ENCODE results near the gene NPIPA7.
"Not testable (repeated sequence)": the region's sequence is repeated elsewhere in the genome, so short reads cannot be mapped to it uniquely, and the experiment has no call there.

Gene NPIPA7

DNA sequence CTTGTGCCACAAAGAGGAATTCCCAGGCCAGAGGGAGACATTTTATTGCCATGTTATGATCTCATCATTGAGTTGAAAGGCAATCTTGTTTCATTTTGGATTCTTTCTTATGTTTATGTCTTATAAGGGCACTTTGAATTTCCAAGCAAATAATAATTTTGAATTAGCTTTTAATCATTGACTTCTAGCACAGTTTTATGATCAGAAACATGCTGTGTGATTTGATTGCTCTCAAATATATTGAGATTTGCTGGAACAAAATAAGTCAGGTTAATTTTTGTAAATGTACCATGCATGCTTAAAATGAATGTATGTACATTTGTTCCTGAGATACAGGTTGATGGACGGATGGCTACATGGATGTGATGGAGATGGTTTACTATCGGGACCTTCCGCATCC, at the start of gene NPIPA7:
Gene NPIPA7 (plus strand): TSS at position 301 of the 400 bp plus-strand sequence. CDS start 105 bp downstream, outside the sequence.
- not testable (repeated sequence) for DNase-seq (ENCODE audit: low spot score)

DNA sequence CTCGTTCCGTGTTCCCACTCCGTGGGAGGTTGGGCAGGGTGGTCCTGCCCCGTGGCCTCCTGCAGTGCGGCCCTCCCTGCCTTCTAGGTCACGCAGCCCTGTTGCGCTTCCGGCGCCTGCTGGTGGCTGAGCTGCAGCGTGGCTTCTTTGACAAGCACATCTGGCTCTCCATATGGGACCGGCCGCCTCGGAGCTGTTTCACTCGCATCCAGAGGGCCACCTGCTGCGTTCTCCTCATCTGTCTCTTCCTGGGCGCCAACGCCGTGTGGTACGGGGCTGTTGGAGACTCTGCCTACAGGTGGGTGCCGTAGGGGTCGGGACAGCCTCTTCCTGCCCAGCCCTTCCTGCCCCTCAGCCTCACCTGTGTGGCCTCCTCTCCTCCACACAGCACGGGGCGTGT, 47.5 kb upstream of the NPIPA7 start:
- DNase-seq (ENCODE audit: low spot score), result not testable (repeated sequence)

DNA sequence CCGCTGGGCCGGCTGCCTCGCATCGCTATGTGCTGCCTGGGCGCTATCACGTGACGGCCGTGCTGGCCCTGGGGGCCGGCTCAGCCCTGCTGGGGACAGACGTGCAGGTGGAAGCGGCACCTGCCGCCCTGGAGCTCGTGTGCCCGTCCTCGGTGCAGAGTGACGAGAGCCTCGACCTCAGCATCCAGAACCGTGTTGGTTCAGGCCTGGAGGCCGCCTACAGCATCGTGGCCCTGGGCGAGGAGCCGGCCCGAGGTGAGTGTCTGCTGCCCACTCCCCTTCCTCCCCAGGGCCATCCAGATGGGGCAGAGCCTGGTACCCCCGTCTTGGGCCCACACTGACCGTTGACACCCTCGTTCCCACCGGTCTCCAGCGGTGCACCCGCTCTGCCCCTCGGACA, 21.4 kb upstream of the NPIPA7 start:
- DNase-seq (ENCODE audit: low spot score), result not testable (repeated sequence)

DNA sequence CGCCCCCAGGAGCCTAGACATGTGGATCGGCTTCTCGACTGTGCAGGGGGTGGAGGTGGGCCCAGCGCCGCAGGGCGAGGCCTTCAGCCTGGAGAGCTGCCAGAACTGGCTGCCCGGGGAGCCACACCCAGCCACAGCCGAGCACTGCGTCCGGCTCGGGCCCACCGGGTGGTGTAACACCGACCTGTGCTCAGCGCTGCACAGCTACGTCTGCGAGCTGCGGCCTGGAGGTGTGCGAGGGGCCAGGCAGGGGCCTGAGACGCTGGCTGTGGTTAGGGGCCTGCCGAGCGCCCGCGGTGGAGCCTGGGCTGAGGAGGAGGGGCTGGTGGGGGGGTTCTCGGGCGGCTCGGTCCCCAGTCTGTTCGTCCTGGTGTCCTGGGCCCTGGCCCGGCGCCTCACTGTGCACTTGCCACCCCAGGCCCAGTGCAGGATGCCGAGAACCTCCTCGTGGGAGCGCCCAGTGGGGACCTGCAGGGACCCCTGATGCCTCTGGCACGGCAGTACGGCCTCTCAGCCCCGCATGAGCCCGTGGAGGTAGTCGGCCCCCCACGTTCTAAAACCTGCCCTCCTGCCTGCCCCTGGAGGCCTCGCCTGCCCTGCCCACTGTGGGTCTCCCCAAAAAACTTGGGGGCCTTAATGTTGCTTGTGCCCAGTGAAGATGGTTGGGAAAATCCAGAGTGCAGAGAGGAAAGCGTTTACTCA, 20.2 kb upstream of the NPIPA7 start:
- not testable (repeated sequence) for DNase-seq (ENCODE audit: low spot score)

DNA sequence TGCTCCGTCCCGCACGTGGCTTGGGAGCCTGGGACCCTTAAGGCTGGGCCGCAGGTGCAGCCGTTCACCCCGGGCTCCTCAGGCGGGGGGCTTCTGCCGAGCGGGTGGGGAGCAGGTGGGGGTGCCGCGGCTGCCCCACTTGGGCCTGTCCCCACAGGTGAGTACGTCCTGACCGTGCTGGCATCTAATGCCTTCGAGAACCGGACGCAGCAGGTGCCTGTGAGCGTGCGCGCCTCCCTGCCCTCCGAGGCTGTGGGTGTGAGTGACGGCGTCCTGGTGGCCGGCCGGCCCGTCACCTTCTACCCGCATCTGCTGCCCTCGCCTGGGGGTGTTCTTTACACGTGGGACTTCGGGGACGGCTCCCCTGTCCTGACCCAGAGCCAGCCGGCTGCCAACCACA, 15.3 kb upstream of the NPIPA7 start:
- DNase-seq (ENCODE audit: low spot score), result not testable (repeated sequence)

DNA sequence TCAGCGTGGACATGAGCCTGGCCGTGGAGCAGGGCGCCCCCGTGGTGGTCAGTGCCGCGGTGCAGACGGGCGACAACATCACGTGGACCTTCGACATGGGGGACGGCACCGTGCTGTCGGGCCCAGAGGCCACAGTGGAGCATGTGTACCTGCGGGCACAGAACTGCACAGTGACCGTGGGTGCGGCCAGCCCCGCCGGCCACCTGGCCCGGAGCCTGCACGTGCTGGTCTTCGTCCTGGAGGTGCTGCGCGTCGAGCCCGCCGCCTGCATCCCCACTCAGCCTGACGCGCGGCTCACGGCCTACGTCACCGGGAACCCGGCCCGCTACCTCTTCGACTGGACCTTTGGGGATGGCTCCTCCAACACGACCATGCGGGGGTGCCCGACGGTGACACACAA, 14.8 kb upstream of the NPIPA7 start:
- not testable (repeated sequence) for DNase-seq (ENCODE audit: low spot score)

DNA sequence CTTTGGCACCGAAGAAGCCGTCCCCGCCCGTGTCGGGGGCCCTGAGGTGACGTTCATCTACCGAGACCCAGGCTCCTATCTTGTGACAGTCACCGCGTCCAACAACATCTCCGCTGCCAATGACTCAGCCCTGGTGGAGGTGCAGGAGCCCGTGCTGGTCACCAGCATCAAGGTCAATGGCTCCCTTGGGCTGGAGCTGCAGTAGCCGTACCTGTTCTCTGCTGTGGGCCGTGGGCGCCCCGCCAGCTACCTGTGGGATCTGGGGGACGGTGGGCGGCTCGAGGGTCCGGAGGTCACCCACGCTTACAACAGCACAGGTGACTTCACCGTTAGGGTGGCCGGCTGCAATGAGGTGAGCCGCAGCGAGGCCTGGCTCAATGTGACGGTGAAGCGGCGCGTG, 14.2 kb upstream of the NPIPA7 start:
- DNase-seq (ENCODE audit: low spot score), result not testable (repeated sequence)

DNA sequence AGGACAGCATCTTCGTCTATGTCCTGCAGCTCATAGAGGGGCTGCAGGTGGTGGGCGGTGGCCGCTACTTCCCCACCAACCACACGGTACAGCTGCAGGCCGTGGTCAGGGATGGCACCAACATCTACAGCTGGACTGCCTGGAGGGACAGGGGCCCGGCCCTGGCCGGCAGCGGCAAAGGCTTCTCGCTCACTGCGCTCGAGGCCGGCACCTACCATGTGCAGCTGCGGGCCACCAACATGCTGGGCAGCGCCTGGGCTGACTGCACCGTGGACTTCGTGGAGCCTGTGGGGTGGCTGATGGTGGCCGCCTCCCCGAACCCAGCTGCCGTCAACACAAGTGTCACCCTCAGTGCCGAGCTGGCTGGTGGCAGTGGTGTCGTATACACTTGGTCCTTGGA, 13.6 kb upstream of the NPIPA7 start:
- DNase-seq (ENCODE audit: low spot score), result not testable (repeated sequence)

DNA sequence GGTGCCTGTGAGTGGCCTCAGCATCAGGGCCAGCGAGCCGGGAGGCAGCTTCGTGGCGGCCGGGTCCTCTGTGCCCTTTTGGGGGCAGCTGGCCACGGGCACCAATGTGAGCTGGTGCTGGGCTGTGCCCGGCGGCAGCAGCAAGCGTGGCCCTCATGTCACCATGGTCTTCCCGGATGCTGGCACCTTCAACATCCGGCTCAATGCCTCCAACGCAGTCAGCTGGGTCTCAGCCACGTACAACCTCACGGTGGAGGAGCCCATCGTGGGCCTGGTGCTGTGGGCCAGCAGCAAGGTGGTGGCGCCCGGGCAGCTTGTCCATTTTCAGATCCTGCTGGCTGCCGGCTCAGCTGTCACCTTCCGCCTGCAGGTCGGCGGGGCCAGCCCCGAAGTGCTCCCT, 13.1 kb upstream of the NPIPA7 start:
- not testable (repeated sequence) for DNase-seq (ENCODE audit: low spot score)

DNA sequence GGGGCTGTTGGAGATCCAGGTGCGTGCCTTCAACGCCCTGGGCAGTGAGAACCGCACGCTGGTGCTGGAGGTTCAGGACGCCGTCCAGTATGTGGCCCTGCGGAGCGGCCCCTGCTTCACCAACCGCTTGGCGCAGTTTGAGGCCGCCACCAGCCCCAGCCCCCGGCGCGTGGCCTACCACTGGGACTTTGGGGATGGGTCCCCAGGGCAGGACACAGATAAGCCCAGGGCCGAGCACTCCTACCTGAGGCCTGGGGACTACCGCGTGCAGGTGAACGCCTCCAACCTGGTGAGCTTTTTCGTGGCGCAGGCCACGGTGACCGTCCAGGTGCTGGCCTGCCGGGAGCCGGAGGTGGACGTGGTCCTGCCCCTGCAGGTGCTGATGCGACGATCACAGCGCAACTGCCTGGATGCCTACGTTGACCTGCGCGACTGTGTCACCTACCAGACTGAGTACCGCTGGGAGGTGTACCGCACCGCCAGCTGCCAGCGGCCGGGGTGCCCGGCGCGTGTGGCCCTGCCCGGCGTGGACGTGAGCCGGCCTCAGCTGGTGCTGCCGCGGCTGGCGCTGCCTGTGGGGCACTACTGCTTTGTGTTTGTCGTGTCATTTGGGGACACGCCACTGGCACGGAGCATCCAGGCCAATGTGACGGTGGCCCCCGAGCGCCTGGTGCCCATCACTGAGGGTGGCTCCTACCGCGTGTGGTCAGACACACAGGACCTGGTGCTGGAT, 12.2 kb upstream of the NPIPA7 start:
- DNase-seq (ENCODE audit: low spot score), result not testable (repeated sequence)

DNA sequence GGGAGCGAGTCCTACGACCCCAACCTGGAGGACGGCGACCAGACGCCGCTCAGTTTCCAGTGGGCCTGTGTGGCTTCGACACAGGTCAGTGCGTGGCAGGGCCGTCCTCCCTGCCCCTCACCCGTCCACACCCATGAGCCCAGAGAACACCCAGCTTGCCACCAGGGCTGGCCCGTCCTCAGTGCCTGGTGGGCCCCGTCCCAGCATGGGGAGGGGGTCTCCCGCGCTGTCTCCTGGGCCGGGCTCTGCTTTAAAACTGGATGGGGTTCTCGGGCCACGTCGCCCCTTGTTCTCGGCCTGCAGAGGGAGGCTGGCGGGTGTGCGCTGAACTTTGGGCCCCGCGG, 11.7 kb upstream of the NPIPA7 start:
- not testable (repeated sequence) for DNase-seq (ENCODE audit: low spot score)

DNA sequence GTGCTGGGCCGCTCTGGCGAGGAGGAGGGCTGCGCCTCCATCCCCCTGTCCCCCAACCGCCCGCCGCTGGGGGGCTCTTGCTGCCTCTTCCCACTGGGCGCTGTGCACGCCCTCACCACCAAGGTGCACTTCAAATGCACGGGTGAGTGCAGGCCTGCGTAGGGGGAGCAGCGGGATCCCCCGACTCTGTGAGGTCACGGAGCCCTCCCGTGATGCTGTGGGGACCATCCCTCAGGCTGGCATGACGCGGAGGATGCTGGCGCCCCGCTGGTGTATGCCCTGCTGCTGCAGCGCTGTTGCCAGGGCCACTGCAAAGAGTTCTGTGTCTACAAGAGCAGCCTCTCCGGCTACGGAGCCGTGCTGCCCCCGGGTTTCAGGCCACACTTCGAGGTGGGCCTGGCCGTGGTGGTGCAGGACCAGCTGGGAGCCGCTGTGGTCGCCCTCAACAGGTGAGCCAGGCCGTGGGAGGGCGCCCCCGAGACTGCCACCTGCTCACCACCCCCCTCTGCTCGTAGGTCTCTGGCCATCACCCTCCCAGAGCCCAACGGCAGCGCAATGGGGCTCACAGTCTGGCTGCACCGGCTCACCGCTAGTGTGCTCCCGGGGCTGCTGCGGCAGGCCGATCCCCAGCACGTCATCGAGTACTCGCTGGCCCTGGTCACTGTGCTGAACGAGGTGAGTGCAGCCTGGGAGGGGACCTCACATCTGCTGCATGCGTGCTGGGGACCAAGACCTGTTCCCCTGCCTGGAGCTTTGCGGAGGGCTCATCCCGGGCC, 9.7 kb upstream of the NPIPA7 start:
- DNase-seq (ENCODE audit: low spot score), result not testable (repeated sequence)

DNA sequence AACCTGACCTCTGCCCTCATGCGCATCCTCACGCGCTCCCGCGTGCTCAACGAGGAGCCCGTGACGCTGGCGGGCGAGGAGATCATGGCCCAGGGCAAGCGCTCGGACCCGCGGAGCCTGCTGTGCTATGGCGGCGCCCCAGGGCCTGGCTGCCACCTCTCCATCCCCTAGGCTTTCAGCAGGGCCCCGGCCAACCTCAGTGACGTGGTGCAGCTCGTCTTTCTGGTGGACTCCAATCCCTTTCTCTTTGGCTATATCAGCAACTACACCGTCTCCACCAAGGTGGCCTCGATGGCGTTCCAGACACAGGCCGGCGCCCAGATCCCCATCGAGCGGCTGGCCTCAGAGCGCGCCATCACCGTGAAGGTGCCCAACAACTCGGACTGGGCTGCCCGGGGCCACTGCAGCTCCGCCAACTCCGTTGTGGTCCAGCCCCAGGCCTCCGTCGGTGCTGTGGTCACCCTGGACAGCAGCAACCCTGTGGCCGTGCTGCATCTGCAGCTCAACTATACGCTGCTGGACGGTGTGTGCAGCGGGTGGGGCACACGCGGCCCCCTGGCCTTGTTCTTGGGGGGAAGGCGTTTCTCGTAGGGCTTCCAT, 7.7 kb upstream of the NPIPA7 start:
- DNase-seq (ENCODE audit: low spot score), result not testable (repeated sequence)

DNA sequence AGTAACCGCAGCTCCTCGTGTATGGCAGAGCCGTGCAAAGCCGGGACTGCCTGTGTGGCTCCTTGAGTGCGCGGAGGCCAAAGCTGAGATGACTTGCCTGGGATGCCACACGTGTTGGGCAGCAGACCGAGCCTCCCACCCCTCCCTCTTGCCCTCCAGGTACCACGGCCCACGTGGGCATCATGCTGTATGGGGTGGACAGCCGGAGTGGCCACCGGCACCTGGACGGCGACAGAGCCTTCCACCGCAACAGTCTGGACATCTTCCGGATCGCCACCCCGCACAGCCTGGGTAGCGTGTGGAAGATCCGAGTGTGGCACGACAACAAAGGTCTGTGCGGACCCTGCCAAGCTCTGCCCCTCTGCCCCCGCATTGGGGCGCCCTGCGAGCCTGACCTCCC, 4.7 kb upstream of the NPIPA7 start:
- not testable (repeated sequence) for DNase-seq (ENCODE audit: low spot score)

DNA sequence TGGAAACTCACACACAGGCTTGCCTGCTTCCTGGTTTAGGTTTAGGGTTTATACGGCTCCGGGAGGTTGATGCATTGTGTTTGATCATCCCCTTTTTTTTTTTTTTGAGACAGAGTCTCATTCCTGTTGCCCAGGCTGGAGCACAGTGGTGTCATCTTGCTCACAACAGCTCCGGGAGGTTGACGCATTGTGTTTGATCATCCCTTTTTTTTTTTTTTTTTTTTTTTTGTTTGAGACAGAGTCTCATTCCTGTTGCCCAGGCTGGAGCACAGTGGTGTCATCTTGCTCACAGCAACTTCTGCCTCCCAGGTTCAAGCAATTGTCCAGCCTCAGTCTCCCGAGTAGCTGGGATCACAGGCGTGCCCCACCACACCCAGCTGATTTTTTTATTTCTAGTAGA, 20.7 kb downstream of the NPIPA7 start:
- not testable (repeated sequence) for DNase-seq (ENCODE audit: low spot score)

DNA sequence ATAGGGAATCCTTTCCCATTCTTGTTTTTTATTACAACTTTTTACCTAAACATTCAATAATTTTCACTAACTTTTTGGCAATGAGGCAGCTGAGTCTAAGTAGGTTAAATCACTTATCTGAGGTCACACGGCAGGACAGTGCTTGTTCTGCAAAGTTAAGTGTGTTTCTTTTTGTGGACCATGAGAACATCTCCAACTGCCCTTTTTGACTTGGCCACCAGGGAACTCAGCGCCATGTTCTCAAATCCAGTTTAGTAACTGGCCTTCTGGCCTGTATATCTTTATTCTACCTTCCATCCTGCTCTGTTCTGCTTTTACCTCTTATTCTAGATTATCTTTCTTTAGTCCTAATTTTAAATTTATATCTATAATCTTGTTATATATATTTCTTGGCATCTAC, 23.4 kb downstream of the NPIPA7 start:
- DNase-seq (ENCODE audit: low spot score), result not testable (repeated sequence)

DNA sequence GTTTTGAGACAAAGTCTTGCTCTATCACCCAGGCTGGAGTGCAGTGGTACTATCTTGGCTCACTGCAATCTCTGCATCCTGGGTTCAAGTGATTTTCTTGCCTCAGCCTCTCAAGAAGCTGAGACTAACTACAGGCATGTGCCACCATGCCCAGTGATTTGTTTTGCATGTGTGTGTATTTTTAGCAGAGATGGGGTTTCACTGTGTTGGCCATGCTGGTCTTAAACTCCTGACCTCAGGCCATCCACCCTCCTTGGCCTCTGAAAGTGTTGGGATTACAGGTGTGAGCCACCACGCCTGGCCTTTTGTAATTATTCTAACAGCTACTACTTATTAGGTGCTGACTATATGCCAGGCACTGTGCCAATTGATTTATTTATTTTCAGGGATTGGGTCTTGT, 25.3 kb downstream of the NPIPA7 start:
- not testable (repeated sequence) for DNase-seq (ENCODE audit: low spot score)

DNA sequence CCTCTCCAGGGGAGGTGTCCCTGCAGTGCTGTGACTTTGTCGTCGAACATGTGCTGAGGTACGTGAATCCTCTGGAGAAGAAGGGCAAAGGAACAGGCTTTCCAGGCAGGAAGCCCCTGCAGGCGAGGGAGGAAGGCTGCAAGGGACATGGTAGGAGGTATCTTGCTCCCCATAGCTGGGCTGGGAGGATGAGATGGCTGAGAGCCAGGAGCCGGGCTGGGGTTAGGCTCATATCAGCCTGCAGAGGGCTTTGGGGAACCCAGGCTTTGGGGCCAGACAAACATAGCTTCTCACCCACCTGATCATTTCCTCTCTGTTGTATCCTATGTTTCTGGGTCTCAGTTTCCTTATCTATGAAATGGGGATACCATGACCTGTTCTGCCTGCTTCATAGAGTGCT, 26.5 kb downstream of the NPIPA7 start:
- DNase-seq (ENCODE audit: low spot score), result not testable (repeated sequence)

DNA sequence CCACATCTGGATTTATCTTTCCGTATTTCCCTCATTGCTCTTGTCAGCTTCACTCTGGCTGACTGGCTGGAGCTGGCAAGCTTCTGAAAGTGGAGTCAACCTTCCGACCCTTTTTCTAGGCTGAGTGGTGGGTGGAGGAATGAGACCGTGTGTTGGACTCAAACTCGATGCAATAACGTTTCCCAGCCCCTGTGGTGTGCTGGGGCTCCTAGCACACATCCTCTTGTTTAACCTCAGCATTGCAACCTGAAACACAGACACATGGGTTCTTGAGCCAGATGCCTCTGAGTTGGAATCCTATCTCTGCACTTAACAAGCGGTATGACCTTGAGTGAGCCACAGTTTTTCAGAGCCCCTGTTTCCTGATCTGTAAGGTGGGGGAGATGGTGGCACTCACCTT, 29.5 kb downstream of the NPIPA7 start:
- not testable (repeated sequence) for DNase-seq (ENCODE audit: low spot score)

DNA sequence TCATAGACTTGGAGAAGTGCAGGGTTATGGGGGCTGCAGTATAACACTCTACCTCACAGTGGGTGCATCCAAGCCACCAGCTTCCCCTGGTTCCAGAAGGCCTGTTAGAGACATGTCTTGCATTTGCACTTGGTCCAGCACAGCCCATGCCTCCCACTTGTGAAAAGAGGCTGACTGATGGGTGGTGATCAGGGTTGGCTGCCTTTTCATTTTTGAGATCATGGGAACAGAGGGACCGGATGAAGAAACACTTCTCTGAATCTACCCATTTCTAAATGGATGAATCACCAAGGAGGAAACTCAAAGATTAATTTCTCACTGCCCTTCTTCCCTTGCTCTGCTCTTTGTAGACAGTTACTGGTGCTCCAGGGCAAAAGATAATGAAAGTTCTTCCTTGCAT, 34.8 kb downstream of the NPIPA7 start:
- not testable (repeated sequence) for DNase-seq (ENCODE audit: low spot score)

DNA sequence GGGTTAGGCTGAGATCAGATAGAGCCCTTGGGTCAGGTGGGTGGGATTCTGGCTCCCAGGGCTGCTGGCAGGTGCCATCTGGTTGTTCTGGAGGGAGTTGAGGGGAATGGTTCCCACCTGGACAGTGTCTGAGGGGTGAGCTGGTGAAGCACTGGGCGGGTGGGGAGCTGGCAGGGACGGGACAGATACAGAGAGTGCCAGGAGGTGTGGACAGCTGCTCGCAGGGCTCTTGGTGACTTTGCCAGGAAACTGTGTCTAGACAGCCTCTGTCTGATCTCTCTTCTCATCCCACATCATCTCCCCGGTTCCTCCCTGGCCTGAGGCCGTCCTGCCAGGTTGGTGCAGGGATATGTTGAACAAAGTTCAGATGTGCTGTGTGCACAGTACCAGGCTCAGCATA, 38.1 kb downstream of the NPIPA7 start:
- not testable (repeated sequence) for DNase-seq (ENCODE audit: low spot score)

DNA sequence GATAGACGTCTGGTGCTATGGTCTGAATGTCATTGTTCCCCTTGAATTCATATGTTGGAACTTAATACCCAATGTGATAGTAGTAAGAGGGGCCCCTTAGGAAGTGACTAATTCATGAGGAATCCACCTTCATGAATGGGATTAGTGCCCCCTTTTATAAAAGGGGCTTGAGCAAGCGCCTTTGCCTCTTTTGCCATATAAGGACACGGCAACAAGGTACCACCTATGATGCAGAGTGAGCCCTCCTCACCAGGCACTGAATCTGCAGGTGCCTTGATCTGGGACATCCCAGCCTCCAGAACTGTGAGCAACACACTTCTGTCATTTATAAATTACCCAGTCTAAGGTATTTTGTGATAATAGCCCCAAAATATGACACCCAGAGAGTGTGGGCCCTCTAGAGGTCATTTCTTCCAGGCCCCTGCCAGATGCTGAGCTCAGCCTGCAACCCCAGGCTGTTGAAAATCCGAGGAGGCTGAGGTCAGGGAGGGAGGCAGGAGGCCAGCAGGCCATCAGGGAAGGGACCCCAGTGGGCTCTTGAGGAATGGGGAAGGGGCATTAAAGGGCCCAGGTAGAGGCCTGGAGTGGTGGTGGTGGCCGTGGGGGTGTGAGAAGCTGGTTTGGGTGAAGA, 39.1 kb downstream of the NPIPA7 start:
- DNase-seq (ENCODE audit: low spot score), result not testable (repeated sequence)
